Endothelial cell of hepatic sinusoid (primary cell): ENCODE measurements around the gene CALML3.

Experiments
- in situ Hi-C: cut with HindIII; loops from 2 replicates; pipeline ENCODE4 v1.10.0; 2017; ENCODE audit warnings: low sequenced_read_pairs

Gene CALML3

GRCh38 chr10:5504146-5505072 lies 20.4 kb upstream of the CALML3 start:
- in situ Hi-C loops: loop anchor here (5.0 kb wide), 1 partner anchor 48 kb away; no protein-coding TSS in a partner anchor

- in situ Hi-C loops: no loop called here
These were observed 18.5 kb upstream of the CALML3 start for GRCh38 chr10:5506246-5506645.

- in situ Hi-C loops: no loop called here
These were observed 17.8 kb upstream of the CALML3 start for GRCh38 chr10:5506751-5507648.

- in situ Hi-C loops: no loop called here
These were observed 17.1 kb upstream of the CALML3 start for GRCh38 chr10:5507649-5508131.

GRCh38 chr10:5508161-5508604 lies 16.6 kb upstream of the CALML3 start:
- in situ Hi-C loops: no loop called here

- in situ Hi-C loops: no loop called here
These were observed 16.0 kb upstream of the CALML3 start for GRCh38 chr10:5508786-5509185.

- in situ Hi-C loops: no loop called here
These were observed 15.5 kb upstream of the CALML3 start for GRCh38 chr10:5509236-5509635.

GRCh38 chr10:5509691-5510090 lies 15.1 kb upstream of the CALML3 start:
- in situ Hi-C loops: no loop called here

GRCh38 chr10:5510281-5511072 lies 14.3 kb upstream of the CALML3 start:
- in situ Hi-C loops: no loop called here

GRCh38 chr10:5511231-5511884 lies 13.4 kb upstream of the CALML3 start:
- in situ Hi-C loops: no loop called here

- in situ Hi-C loops: no loop called here
These were observed 12.9 kb upstream of the CALML3 start for GRCh38 chr10:5511885-5512280.

GRCh38 chr10:5512331-5512730 lies 12.4 kb upstream of the CALML3 start:
- in situ Hi-C loops: no loop called here

GRCh38 chr10:5512881-5513612 lies 11.7 kb upstream of the CALML3 start:
- in situ Hi-C loops: no loop called here

- in situ Hi-C loops: no loop called here
These were observed 10.4 kb upstream of the CALML3 start for GRCh38 chr10:5514226-5514850.

- in situ Hi-C loops: no loop called here
These were observed 8.6 kb upstream of the CALML3 start for GRCh38 chr10:5515948-5516761.

GRCh38 chr10:5517546-5517945 lies 7.2 kb upstream of the CALML3 start:
- in situ Hi-C loops: no loop called here

- in situ Hi-C loops: no loop called here
These were observed 6.6 kb upstream of the CALML3 start for GRCh38 chr10:5518143-5518542.

- in situ Hi-C loops: no loop called here
These were observed 5.7 kb upstream of the CALML3 start for GRCh38 chr10:5519054-5519453.
